Measurements from ENCODE around the gene FYN.

The FYN gene

DNA sequence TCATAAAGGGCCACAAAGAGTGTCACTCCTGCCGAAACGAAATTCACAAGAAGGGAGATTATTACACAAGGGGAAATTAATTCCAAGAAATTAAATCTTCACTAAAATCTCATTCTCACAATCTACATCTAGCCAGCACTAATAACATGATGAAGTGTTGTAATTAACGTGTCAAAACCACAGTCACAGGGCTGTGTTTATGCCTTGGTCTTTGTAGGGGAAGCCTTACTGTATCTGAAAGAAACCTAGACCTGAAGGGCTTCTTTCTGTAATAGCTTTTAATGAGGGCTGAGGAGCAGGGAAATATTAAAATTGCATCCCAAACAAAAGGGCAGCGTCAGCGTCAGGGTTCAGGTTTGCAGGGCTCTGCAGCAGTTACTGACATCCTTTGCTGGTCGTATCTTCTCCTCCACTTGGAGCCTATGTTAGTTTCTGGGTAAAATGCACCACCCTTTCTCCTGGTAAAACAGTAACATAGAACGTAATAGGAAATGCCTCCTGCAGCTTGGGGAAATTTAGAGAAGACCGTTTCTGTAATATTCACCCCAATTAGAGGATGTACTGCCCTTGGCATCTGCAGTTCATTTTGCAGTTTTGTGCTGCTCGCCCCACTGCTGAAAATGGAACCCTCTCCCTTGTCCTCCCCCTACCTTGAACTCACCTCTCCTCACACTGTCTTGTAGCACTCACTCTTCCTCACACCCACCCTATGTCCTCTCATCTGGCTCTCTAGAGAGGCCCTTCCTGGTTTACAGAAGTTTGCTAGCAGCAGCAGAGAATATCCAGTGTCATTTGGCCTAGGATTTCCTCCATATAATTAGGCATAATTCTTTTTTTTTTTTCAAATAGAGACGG lies 158.6 kb downstream of the FYN start:
- Histone ChIP-seq H3K36me3 (ENCODE audit: control insufficient read depth in 4 of 4, insufficient read depth in 4 of 4, low read length in 3 of 4) (peaks cover 0 to 26% (median 3%) of the 10 kb centered on the region in 4 experiments), H3K27ac (ENCODE audit: insufficient read depth in 1 of 2, low read depth in 1 of 2, low read length in 2 of 2, poor library complexity in 1 of 2, severe bottlenecking in 2 of 2) (no peak overlapping the region), H3K4me1 (ENCODE audit: control extremely low read depth in 1 of 4, control insufficient read depth in 4 of 4, insufficient read depth in 4 of 4, low read length in 3 of 4) (peaks cover 0 to 3% (median 2%) of the 10 kb centered on the region in 4 experiments), H3K4me3 (ENCODE audit: control insufficient read depth in 1 of 7, extremely low read depth in 1 of 7, insufficient read depth in 4 of 7, low read depth in 2 of 7, low read length in 6 of 7) (no peak overlapping the region), H3K9me3 (ENCODE audit: control extremely low read depth in 1 of 5, control insufficient read depth in 4 of 5, insufficient read depth in 2 of 5, low read depth in 1 of 5, low read length in 4 of 5) (no peaks in the 10 kb centered on the region), H3K27me3 (replicated peaks in 2 of 5; ENCODE audit: control insufficient read depth in 4 of 5, insufficient read depth in 5 of 5, low read length in 4 of 5) (no peaks in the 10 kb centered on the region)
- WGBS (ENCODE audit: insufficient coverage): 92% methylated on average over 8 of the region's 10 CpGs
- ChIA-PET CTCF (interaction anchor here (0.7 to 3.4 kb wide), 6 partner anchors 12 to 330 kb away, joined by 3 to 10 read pairs (median 4); no protein-coding TSS in a partner anchor), POLR2A (no interaction called here)
- DNase-seq: no peak

DNA sequence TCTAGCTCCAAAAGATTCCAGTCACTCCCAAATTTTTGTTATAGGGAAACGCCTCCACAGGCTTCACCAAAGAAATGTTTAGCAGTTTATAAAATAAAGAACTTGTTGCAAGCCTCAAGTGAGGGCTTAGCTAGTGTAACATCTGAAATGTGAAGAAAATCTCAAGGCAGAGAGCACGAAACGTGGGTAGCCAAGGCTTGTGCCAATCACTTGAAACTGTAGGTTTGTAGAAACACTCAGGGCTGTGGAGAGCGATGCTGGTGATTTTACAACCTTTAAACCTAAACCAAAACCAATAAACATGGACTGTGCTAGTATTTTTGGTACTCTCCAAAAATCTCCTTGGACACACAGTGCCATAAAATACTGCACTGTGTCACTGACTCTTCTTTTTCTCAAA lies 159.4 kb downstream of the FYN start:
- Histone ChIP-seq H3K36me3 (ENCODE audit: control insufficient read depth in 4 of 4, insufficient read depth in 4 of 4, low read length in 3 of 4) (peaks cover 0 to 25% (median 3%) of the 10 kb centered on the region in 4 experiments), H3K9me3 (ENCODE audit: control extremely low read depth in 1 of 5, control insufficient read depth in 4 of 5, insufficient read depth in 2 of 5, low read depth in 1 of 5, low read length in 4 of 5) (no peaks in the 10 kb centered on the region), H3K27ac (ENCODE audit: insufficient read depth in 1 of 2, low read depth in 1 of 2, low read length in 2 of 2, poor library complexity in 1 of 2, severe bottlenecking in 2 of 2) (no peak overlapping the region), H3K4me3 (ENCODE audit: control insufficient read depth in 1 of 7, extremely low read depth in 1 of 7, insufficient read depth in 4 of 7, low read depth in 2 of 7, low read length in 6 of 7) (no peak overlapping the region), H3K4me1 (ENCODE audit: control extremely low read depth in 1 of 4, control insufficient read depth in 4 of 4, insufficient read depth in 4 of 4, low read length in 3 of 4) (peaks cover 0 to 3% (median 2%) of the 10 kb centered on the region in 4 experiments), H3K27me3 (replicated peaks in 2 of 5; ENCODE audit: control insufficient read depth in 4 of 5, insufficient read depth in 5 of 5, low read length in 4 of 5) (no peaks in the 10 kb centered on the region)
- DNase-seq: no peak
- CTCF ChIA-PET: interaction anchor here (0.7 to 3.4 kb wide), 5 partner anchors 12 to 331 kb away, joined by 3 to 10 read pairs (median 4); no protein-coding TSS in a partner anchor
- WGBS (ENCODE audit: insufficient coverage): 100% methylated on average over 3 of the region's 4 CpGs
- POLR2A ChIA-PET: no interaction called here

GRCh38 chr6:111713236-111713635 lies 160.0 kb downstream of the FYN start:
- H3K4me1 ChIP-seq (ENCODE audit: control extremely low read depth in 1 of 4, control insufficient read depth in 4 of 4, insufficient read depth in 4 of 4, low read length in 3 of 4): peaks cover 0 to 3% (median 2%) of the 10 kb centered on the region in 4 experiments
- POLR2A ChIA-PET: no interaction called here
- DNase-seq: no peak
- H3K9me3 ChIP-seq (ENCODE audit: control extremely low read depth in 1 of 5, control insufficient read depth in 4 of 5, insufficient read depth in 2 of 5, low read depth in 1 of 5, low read length in 4 of 5): no peaks in the 10 kb centered on the region
- no peak overlapping the region for H3K27ac ChIP-seq (ENCODE audit: insufficient read depth in 1 of 2, low read depth in 1 of 2, low read length in 2 of 2, poor library complexity in 1 of 2, severe bottlenecking in 2 of 2)
- H3K36me3 ChIP-seq (ENCODE audit: control insufficient read depth in 4 of 4, insufficient read depth in 4 of 4, low read length in 3 of 4): peaks cover 0 to 20% (median under 1%) of the 10 kb centered on the region in 4 experiments
- no peak overlapping the region for H3K4me3 ChIP-seq (ENCODE audit: control insufficient read depth in 1 of 7, extremely low read depth in 1 of 7, insufficient read depth in 4 of 7, low read depth in 2 of 7, low read length in 6 of 7)
- H3K27me3 ChIP-seq (replicated peaks in 2 of 5; ENCODE audit: control insufficient read depth in 4 of 5, insufficient read depth in 5 of 5, low read length in 4 of 5): no peaks in the 10 kb centered on the region
- CTCF ChIA-PET: interaction anchor here (1.6 to 3.4 kb wide), 2 partner anchors 13 to 328 kb away, joined by 4 to 10 read pairs; no protein-coding TSS in a partner anchor
- WGBS (ENCODE audit: insufficient coverage): 100% methylated on average over 2 of the region's 2 CpGs

DNA sequence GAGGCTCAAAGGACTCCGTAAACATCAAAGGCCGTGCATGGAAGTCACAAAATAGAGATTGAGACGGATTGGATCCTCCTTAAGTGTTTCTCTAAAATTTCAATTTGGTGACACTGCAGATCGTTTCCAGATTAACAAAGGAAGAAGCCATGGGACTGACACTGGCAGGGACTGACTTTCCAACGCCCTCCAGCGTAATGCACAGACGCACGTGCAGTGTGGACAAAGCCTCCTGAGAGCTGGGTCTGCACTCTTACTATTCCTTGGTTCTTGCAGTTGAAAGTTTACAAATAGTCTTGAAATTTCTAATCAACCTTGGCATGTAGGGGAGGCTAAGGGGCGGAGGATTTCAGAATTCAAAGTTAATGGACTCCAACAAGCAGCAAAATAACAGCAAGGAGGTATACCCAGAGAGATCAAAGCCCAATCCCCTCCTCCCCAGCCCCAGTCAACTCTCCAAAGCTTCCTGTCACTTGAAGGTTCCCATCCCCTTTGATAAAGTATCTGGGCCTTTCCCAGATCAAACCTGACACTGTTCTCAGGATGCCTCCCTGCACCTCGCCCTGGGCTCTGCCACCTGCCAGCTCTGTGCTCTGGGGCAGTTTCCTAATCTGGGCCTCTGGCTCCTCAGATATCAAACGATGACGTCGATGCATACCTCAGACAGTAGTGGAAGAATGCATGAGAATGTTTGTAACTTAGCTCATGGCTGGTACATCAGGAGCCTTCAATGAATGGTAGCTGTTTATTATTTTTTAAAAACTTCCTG lies 161.1 kb downstream of the FYN start:
- Histone ChIP-seq H3K27me3 (replicated peaks in 2 of 5; ENCODE audit: control insufficient read depth in 4 of 5, insufficient read depth in 5 of 5, low read length in 4 of 5) (no peaks in the 10 kb centered on the region), H3K9me3 (ENCODE audit: control extremely low read depth in 1 of 5, control insufficient read depth in 4 of 5, insufficient read depth in 2 of 5, low read depth in 1 of 5, low read length in 4 of 5) (no peaks in the 10 kb centered on the region), H3K4me1 (ENCODE audit: control extremely low read depth in 1 of 4, control insufficient read depth in 4 of 4, insufficient read depth in 4 of 4, low read length in 3 of 4) (peaks cover 0 to 3% (median 2%) of the 10 kb centered on the region in 4 experiments), H3K27ac (ENCODE audit: insufficient read depth in 1 of 2, low read depth in 1 of 2, low read length in 2 of 2, poor library complexity in 1 of 2, severe bottlenecking in 2 of 2) (no peak overlapping the region), H3K36me3 (ENCODE audit: control insufficient read depth in 4 of 4, insufficient read depth in 4 of 4, low read length in 3 of 4) (peaks cover 0 to 13% (median 2%) of the 10 kb centered on the region in 4 experiments), H3K4me3 (ENCODE audit: control insufficient read depth in 1 of 7, extremely low read depth in 1 of 7, insufficient read depth in 4 of 7, low read depth in 2 of 7, low read length in 6 of 7) (no peak overlapping the region)
- CTCF ChIA-PET: interaction anchor here (0.7 to 3.4 kb wide), 3 partner anchors 329 to 451 kb away, joined by 3 to 10 read pairs (median 5); no protein-coding TSS in a partner anchor
- 96% methylated on average over 9 of the region's 13 CpGs for WGBS (ENCODE audit: insufficient coverage)
- POLR2A ChIA-PET: no interaction called here
- DNase-seq: no peak

DNA sequence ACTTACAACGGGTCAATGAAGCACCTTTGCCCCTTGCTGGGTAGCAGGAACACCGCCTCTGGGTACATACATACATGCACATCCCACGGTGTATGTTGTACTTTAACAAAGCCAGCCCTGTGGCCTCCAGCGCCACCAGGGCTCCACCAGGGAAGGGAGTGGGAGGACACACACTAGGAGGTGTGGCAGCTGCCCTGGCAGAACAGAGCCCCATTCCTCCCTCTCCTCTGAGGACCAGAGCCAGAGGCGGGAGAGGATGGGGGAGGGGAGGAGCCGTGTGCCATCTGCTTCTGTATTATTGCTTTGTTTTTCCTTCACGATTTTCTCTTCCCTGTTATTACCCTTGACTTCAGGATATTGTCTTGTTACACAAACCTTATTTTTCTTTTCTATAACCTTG lies 161.8 kb downstream of the FYN start:
- Histone ChIP-seq H3K27me3 (replicated peaks in 2 of 5; ENCODE audit: control insufficient read depth in 4 of 5, insufficient read depth in 5 of 5, low read length in 4 of 5) (no peaks in the 10 kb centered on the region), H3K4me3 (ENCODE audit: control insufficient read depth in 1 of 7, extremely low read depth in 1 of 7, insufficient read depth in 4 of 7, low read depth in 2 of 7, low read length in 6 of 7) (no peak overlapping the region), H3K36me3 (ENCODE audit: control insufficient read depth in 4 of 4, insufficient read depth in 4 of 4, low read length in 3 of 4) (peaks cover 0 to 13% (median 2%) of the 10 kb centered on the region in 4 experiments), H3K27ac (ENCODE audit: insufficient read depth in 1 of 2, low read depth in 1 of 2, low read length in 2 of 2, poor library complexity in 1 of 2, severe bottlenecking in 2 of 2) (no peak overlapping the region), H3K4me1 (ENCODE audit: control extremely low read depth in 1 of 4, control insufficient read depth in 4 of 4, insufficient read depth in 4 of 4, low read length in 3 of 4) (peaks cover 0 to 3% (median 2%) of the 10 kb centered on the region in 4 experiments), H3K9me3 (ENCODE audit: control extremely low read depth in 1 of 5, control insufficient read depth in 4 of 5, insufficient read depth in 2 of 5, low read depth in 1 of 5, low read length in 4 of 5) (no peaks in the 10 kb centered on the region)
- POLR2A ChIA-PET: no interaction called here
- whole genome bisulfite sequencing (ENCODE audit: insufficient coverage): 100% methylated on average over 1 of the region's 7 CpGs
- DNase-seq: no peak
- CTCF ChIA-PET: interaction anchor here (0.6 to 7.1 kb wide), 7 partner anchors 18 to 706 kb away, joined by 3 to 107 read pairs (median 6); no protein-coding TSS in a partner anchor

- no peak overlapping the region for H3K27ac ChIP-seq (ENCODE audit: insufficient read depth in 1 of 2, low read depth in 1 of 2, low read length in 2 of 2, poor library complexity in 1 of 2, severe bottlenecking in 2 of 2)
- H3K9me3 ChIP-seq (ENCODE audit: control extremely low read depth in 1 of 5, control insufficient read depth in 4 of 5, insufficient read depth in 2 of 5, low read depth in 1 of 5, low read length in 4 of 5): no peaks in the 10 kb centered on the region
- CTCF ChIA-PET: interaction anchor here (0.6 to 7.1 kb wide), 19 partner anchors 11 to 706 kb away, joined by 3 to 107 read pairs (median 6); no protein-coding TSS in a partner anchor
- POLR2A ChIA-PET: no interaction called here
- peaks cover 0 to 3% (median 2%) of the 10 kb centered on the region in 4 experiments for H3K4me1 ChIP-seq (ENCODE audit: control extremely low read depth in 1 of 4, control insufficient read depth in 4 of 4, insufficient read depth in 4 of 4, low read length in 3 of 4)
- H3K27me3 ChIP-seq (replicated peaks in 2 of 5; ENCODE audit: control insufficient read depth in 4 of 5, insufficient read depth in 5 of 5, low read length in 4 of 5): no peaks in the 10 kb centered on the region
- no peak overlapping the region for H3K4me3 ChIP-seq (ENCODE audit: control insufficient read depth in 1 of 7, extremely low read depth in 1 of 7, insufficient read depth in 4 of 7, low read depth in 2 of 7, low read length in 6 of 7)
- no peak for DNase-seq
- peaks cover 0 to 13% (median 2%) of the 10 kb centered on the region in 4 experiments for H3K36me3 ChIP-seq (ENCODE audit: control insufficient read depth in 4 of 4, insufficient read depth in 4 of 4, low read length in 3 of 4)
- WGBS (ENCODE audit: insufficient coverage): 100% methylated on average over 1 of the region's 4 CpGs
Measured at GRCh38 chr6:111710911-111711310, 162.3 kb downstream of the FYN start.

All from common myeloid progenitor, CD34-positive (primary cell).